SK-N-SH (cell line): ENCODE data around the gene SERPINB5.

Experiments used
- CTCF ChIP-seq: fragments of 200-600 bp; sonication (generic); IDR thresholded peaks from 2 replicates; pipeline ENCODE4 v1.6.1; 2017; ENCODE audit warnings: antibody characterized with exemption, mild to moderate bottlenecking, moderate library complexity
- POLR2AphosphoS5 ChIP-seq: IDR thresholded peaks from 2 replicates; pipeline ENCODE4 v1.6.1; 2012; ENCODE audit warnings: low read depth, low read length
- RAD21 ChIP-seq: IDR thresholded peaks from 2 replicates; pipeline ENCODE4 v1.6.1; 2012; ENCODE audit warnings: mild to moderate bottlenecking, low read length
- RFX5 ChIP-seq: IDR thresholded peaks from 2 replicates; pipeline ENCODE4 v1.6.1; 2012; ENCODE audit warnings: mild to moderate bottlenecking, improper control_type of control experiment, low read length
- SIN3A ChIP-seq: IDR thresholded peaks from 2 replicates; pipeline ENCODE4 v1.6.1; 2012; ENCODE audit warnings: low read depth, mild to moderate bottlenecking, low read length, moderate library complexity, borderline replicate concordance

GRCh38 chr18:63551769-63552168 lies 75.0 kb downstream of the SERPINB5 start:
- TF ChIP-seq POLR2AphosphoS5 (no peak), RAD21 (no peak), RFX5 (no peak), SIN3A (no peak), CTCF (no peak)
